ENCODE data around the gene WDR41. TPM values are rescaled to one million over a fixed set of nuclear protein-coding genes. Genes with fewer than 3 reads are reported as not detected.

WDR41 gene
- total RNA-seq, 1 experiment from 2014 or later = 43.6 TPM

- Mint-ChIP-seq H3K9me3 (0 out of 5 replicates have a peak, but pooled peaks cover 0 to 2% of the 10 kb centered on the region in 2 experiments), H3K4me3 (no peak overlapping the region), H3K36me3 (ENCODE audit: insufficient read depth in 1 of 3, low read depth in 3 of 3) (peaks cover 14 to 29% (median 28%) of the 10 kb centered on the region in 3 experiments; a peak in 6 of 7 replicates), H3K27me3 (ENCODE audit: low read depth) (no peaks in the 10 kb centered on the region), H3K4me1 (no peaks in the 10 kb centered on the region), H3K27ac (no peak overlapping the region)
- no peak overlapping the region for H3K27ac ChIP-seq (ENCODE audit: insufficient read length, low read depth, low read length)
- H4K5ac ChIP-seq (ENCODE audit: insufficient read length, low read depth, low read length) = no peak overlapping the region
- TF ChIP-seq, protein P1, sequence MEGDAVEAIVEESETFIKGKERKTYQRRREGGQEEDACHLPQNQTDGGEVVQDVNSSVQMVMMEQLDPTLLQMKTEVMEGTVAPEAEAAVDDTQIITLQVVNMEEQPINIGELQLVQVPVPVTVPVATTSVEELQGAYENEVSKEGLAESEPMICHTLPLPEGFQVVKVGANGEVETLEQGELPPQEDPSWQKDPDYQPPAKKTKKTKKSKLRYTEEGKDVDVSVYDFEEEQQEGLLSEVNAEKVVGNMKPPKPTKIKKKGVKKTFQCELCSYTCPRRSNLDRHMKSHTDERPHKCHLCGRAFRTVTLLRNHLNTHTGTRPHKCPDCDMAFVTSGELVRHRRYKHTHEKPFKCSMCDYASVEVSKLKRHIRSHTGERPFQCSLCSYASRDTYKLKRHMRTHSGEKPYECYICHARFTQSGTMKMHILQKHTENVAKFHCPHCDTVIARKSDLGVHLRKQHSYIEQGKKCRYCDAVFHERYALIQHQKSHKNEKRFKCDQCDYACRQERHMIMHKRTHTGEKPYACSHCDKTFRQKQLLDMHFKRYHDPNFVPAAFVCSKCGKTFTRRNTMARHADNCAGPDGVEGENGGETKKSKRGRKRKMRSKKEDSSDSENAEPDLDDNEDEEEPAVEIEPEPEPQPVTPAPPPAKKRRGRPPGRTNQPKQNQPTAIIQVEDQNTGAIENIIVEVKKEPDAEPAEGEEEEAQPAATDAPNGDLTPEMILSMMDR (conservative IDR thresholded peaks at IDR 0.05) = no peak
- no peak overlapping the region for H3K14ac ChIP-seq (ENCODE audit: insufficient read depth, low read length)
- no peak overlapping the region for H2BK20ac ChIP-seq (ENCODE audit: low read depth, low read length, poor library complexity, severe bottlenecking)
- no peak overlapping the region for H2BK5ac ChIP-seq (ENCODE audit: insufficient read length, low read length)
- no peak overlapping the region for H3K23ac ChIP-seq (ENCODE audit: insufficient read length, low read depth, low read length)
- no peaks in the 10 kb centered on the region for H3K4me1 ChIP-seq (ENCODE audit: insufficient read depth, low read length)
- H3K56ac ChIP-seq (ENCODE audit: insufficient read length, low read depth, low read length) = no peak overlapping the region
- no peaks in the 10 kb centered on the region for H3K79me1 ChIP-seq (ENCODE audit: insufficient read depth, low read depth, low read length, poor library complexity, severe bottlenecking)
- H4K20me1 ChIP-seq (ENCODE audit: control insufficient read depth, insufficient read depth, insufficient read length) = no peaks in the 10 kb centered on the region
- no peak overlapping the region for H4K8ac ChIP-seq (replicated peaks; ENCODE audit: insufficient read length, low read depth, low read length)
- no peak overlapping the region for H2BK12ac ChIP-seq (ENCODE audit: insufficient read length, low read depth, low read length)
- H2AK5ac ChIP-seq (ENCODE audit: insufficient read length, low read length) = no peak overlapping the region
- no peak overlapping the region for H2BK120ac ChIP-seq (ENCODE audit: low read depth, low read length, poor library complexity, severe bottlenecking)
- H3K9ac ChIP-seq (ENCODE audit: extremely low read depth, insufficient read length, low read length) = no peak overlapping the region
- H3K79me2 ChIP-seq (ENCODE audit: insufficient read depth, low read length) = no peaks in the 10 kb centered on the region
- DNase-seq = no peak
- H3K4ac ChIP-seq (ENCODE audit: low read depth, low read length) = no peak overlapping the region
- no peaks in the 10 kb centered on the region for H3K27me3 ChIP-seq (ENCODE audit: insufficient read depth, low read length)
- H3K18ac ChIP-seq (ENCODE audit: insufficient read length, low read depth, low read length) = no peak overlapping the region
- H3K23me2 ChIP-seq (ENCODE audit: insufficient read length, low read depth, low read length, poor library complexity, severe bottlenecking) = no peaks in the 10 kb centered on the region
- no peak overlapping the region for H4K91ac ChIP-seq (ENCODE audit: insufficient read length, low read depth, low read length)
- no CpG with 5 or more reads among the region's 1 CpG for WGBS (ENCODE audit: extremely low coverage, insufficient read length, low lambda C conversion rate)
- H3K4me2 ChIP-seq (ENCODE audit: insufficient read depth, insufficient read length, low read length) = no peak overlapping the region
- no peaks in the 10 kb centered on the region for H3K9me3 ChIP-seq (ENCODE audit: control insufficient read depth, low read depth, low read length)
- H2BK15ac ChIP-seq (ENCODE audit: low read depth, low read length) = no peak overlapping the region
- H3T11ph ChIP-seq (ENCODE audit: low read length) = no peak overlapping the region
- H2AFZ ChIP-seq (ENCODE audit: low read length) = no peak overlapping the region
Measured at GRCh38 chr5:77452351-77452750, 39.8 kb downstream of the WDR41 start.
